SK-N-SH (cell line): ENCODE results near the gene NAV2. TPM values are rescaled to one million over a fixed set of nuclear protein-coding genes. Genes with fewer than 3 reads are reported as not detected.

Experiments used
- CTCF ChIA-PET: fragments of 300-600, 350-600 bp; formaldehyde crosslinking; extraction: SDS; loops from one replicate; lab custom pipeline; 2021; lab: Yijun Ruan, JAX
- POLR2A ChIA-PET: fragments of 350-600 bp; sonication (Branson Sonifier 250); formaldehyde crosslinking; extraction: SDS; loops from one replicate; lab custom pipeline; 2020; ENCODE audit warnings: antibody characterized with exemption, inconsistent platforms; lab: Yijun Ruan, JAX
- DNase-seq: peaks from one replicate; pipeline ENCODE4 v3.0.0; 2012
- H2AFZ ChIP-seq: fragments of 200-600 bp; sonication (generic); 2 replicates; pipeline ENCODE4 v1.8.1; 2016; ENCODE audit warnings: antibody characterized with exemption, mild to moderate bottlenecking, low read depth
- H3F3A ChIP-seq: fragments of 200-600 bp; sonication (generic); replicated peaks from 2 replicates; pipeline ENCODE3; 2016; ENCODE audit warnings: antibody characterized with exemption, mild to moderate bottlenecking; ENCODE audit not compliant: insufficient read depth
- H3K27ac ChIP-seq, 2 experiments: fragments of 200-500 bp in 1 of 2; fragments of 200-600 bp in 1 of 2; sonication (Bioruptor generic) in 1 of 2; sonication (generic), shearing (Covaris generic) in 1 of 2; 2 replicates each; pipeline versions ENCODE4 v1.5.1 to v1.6.1; 2014 to 2016; ENCODE audit warnings: low read depth in 2 of 2, inconsistent platforms in 1 of 2, low read length in 1 of 2, mild to moderate bottlenecking in 1 of 2, mixed read lengths in 1 of 2
- H3K27me3 ChIP-seq: fragments of 200-600 bp; sonication (generic), shearing (Covaris generic); 2 replicates; pipeline ENCODE4 v1.6.1; 2016; ENCODE audit warnings: mixed run types; ENCODE audit not compliant: insufficient read depth
- H3K36me3 ChIP-seq, 2 experiments: fragments of 200-500 bp in 1 of 2; fragments of 200-600 bp in 1 of 2; sonication (Bioruptor generic) in 1 of 2; sonication (generic) in 1 of 2; replicated peaks in 1 of 2; 2 replicates each; pipeline versions ENCODE3 to v1.5.1; 2014 to 2016; ENCODE audit warnings: low read length in 1 of 2, mild to moderate bottlenecking in 1 of 2; ENCODE audit not compliant: insufficient read depth in 2 of 2, control insufficient read depth in 1 of 2
- H3K4me1 ChIP-seq, 2 experiments: fragments of 200-500 bp in 1 of 2; fragments of 200-600 bp in 1 of 2; sonication (Bioruptor generic) in 1 of 2; sonication (generic), shearing (Covaris generic) in 1 of 2; 2 replicates each; pipeline versions ENCODE4 v1.5.1 to v1.6.1; 2014 to 2016; ENCODE audit warnings: low read depth in 1 of 2, low read length in 1 of 2, mixed run types in 1 of 2; ENCODE audit not compliant: insufficient read depth in 2 of 2, control insufficient read depth in 1 of 2
- H3K4me2 ChIP-seq: fragments of 200-600 bp; sonication (generic), shearing (Covaris generic); 2 replicates; pipeline ENCODE4 v1.6.1; 2017; ENCODE audit warnings: mixed run types
- H3K4me3 ChIP-seq, 2 experiments: fragments of 200-500 bp in 1 of 2; fragments of 200-600 bp in 1 of 2; sonication (Bioruptor generic) in 1 of 2; sonication (generic), shearing (Covaris generic) in 1 of 2; 2 replicates each; pipeline versions ENCODE4 v1.5.1 to v1.8.1; 2014 to 2016; ENCODE audit warnings: low read depth in 2 of 2, inconsistent platforms in 1 of 2, low read length in 1 of 2, mild to moderate bottlenecking in 1 of 2, mixed read lengths in 1 of 2, moderate library complexity in 1 of 2
- H3K79me2 ChIP-seq: fragments of 200-600 bp; sonication (generic); 2 replicates; pipeline ENCODE4 v1.8.1; 2017; ENCODE audit warnings: mild to moderate bottlenecking; ENCODE audit not compliant: insufficient read depth
- H3K9ac ChIP-seq: fragments of 200-600 bp; sonication (generic); 2 replicates; pipeline ENCODE4 v1.6.1; 2017; ENCODE audit warnings: mixed run types
- H3K9me2 ChIP-seq: fragments of 200-600 bp; sonication (generic); 2 replicates; pipeline ENCODE4 v1.6.1; 2017; ENCODE audit warnings: mixed run types
- H3K9me3 ChIP-seq: fragments of 200-600 bp; sonication (generic); 2 replicates; pipeline ENCODE4 v1.6.1; 2017; ENCODE audit warnings: mixed run types, mild to moderate bottlenecking, moderate library complexity
- H4K20me1 ChIP-seq: fragments of 200-600 bp; sonication (generic); 2 replicates; pipeline ENCODE4 v1.6.1; 2017; ENCODE audit warnings: mild to moderate bottlenecking, mixed run types; ENCODE audit not compliant: insufficient read depth
- CHD2 ChIP-seq: fragments of 150-350 bp; IDR thresholded peaks from 2 replicates; pipeline ENCODE4 v1.6.1; 2018; ENCODE audit warnings: low read length; ENCODE audit not compliant: partially characterized antibody
- EP300 ChIP-seq, 2 experiments: IDR thresholded peaks; 2 replicates each; pipeline versions ENCODE4 v1.4.0 to v1.6.1; 2012; ENCODE audit warnings: borderline replicate concordance in 1 of 2, low read depth in 1 of 2, low read length in 1 of 2
- FOXM1 ChIP-seq: IDR thresholded peaks from 2 replicates; pipeline ENCODE4 v1.4.0; 2012; ENCODE audit warnings: low read depth, mild to moderate bottlenecking
- GABPA ChIP-seq: IDR thresholded peaks from 2 replicates; pipeline ENCODE4 v1.4.0; 2012; ENCODE audit warnings: low read depth, mild to moderate bottlenecking
- GATA2 ChIP-seq: sonication (generic); formaldehyde crosslinking; IDR thresholded peaks from 2 replicates; pipeline ENCODE4 v1.5.0; 2020; ENCODE audit warnings: mild to moderate bottlenecking, missing genetic modification reagents
- POLR2AphosphoS5 ChIP-seq: IDR thresholded peaks from 2 replicates; pipeline ENCODE4 v1.6.1; 2012; ENCODE audit warnings: low read depth, low read length
- RXRA ChIP-seq: IDR thresholded peaks from 2 replicates; pipeline ENCODE4 v1.4.0; 2012; ENCODE audit warnings: low read depth, mild to moderate bottlenecking, borderline replicate concordance
- SIN3A ChIP-seq: IDR thresholded peaks from 2 replicates; pipeline ENCODE4 v1.6.1; 2012; ENCODE audit warnings: low read depth, mild to moderate bottlenecking, low read length, moderate library complexity, borderline replicate concordance
- TCF12 ChIP-seq: IDR thresholded peaks from 2 replicates; pipeline ENCODE4 v1.4.0; 2012
- WGBS: methylation state at CpG from one replicate; pipeline ENCODE4 v1.1.6; 2017; ENCODE audit warnings: low lambda C conversion rate; 5-methylcytosine and 5-hydroxymethylcytosine counted together
- polyA plus RNA-seq, 3 experiments: library from polyadenylated mRNA; depleted of rRNA; stranded (reverse); fragments of >200 nt; gene quantifications; 2 replicates each; pipeline ENCODE4 v1.2.3, GENCODE V29; 2012
- TF ChIP-seq, protein P1 (sequence below): IDR thresholded peaks from 2 replicates; pipeline ENCODE4 v1.4.0; 2012; ENCODE audit warnings: low read depth, borderline replicate concordance
- TF ChIP-seq, protein P2 (sequence below): fragments of 150-350 bp; IDR thresholded peaks from 2 replicates; pipeline ENCODE4 v1.6.1; 2016; ENCODE audit warnings: mild to moderate bottlenecking, low read depth, low read length
- TF ChIP-seq, protein P3 (sequence below): IDR thresholded peaks from 2 replicates; pipeline ENCODE4; 2012

Gene NAV2
- polyA plus RNA-seq, 1 of the 3 experiments (the other 2 are of a cell fraction): 26.2 TPM

DNA sequence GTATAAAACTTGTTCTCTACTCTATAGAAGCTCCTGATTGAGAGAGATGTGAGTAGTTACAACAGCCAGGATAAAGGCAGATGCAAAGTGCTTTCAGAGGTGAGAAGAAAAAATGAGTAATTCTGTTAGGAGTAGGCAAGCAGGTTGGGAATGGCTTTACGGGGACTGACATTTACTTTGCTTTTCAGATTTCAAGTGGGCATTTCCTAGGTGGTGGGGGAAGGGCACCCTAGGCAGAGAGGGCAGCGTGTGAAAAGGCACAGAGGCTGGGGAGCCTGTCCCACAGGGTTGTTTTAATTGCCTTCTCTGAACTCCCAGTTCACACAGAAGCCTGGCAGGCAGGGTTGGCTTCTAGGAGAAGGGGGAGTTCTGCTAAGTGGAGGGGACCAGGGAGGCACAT lies 106.5 kb downstream of the NAV2 start (continued):
- TF ChIP-seq FOXM1 (no peak), EP300 (IDR thresholded peaks at IDR 0.05; ENCODE audit: borderline replicate concordance in 1 of 2, low read depth in 1 of 2, low read length in 1 of 2) (no peak), POLR2AphosphoS5 (no peak), GATA2 (CRISPR knock-in tag) (no peak), SIN3A (no peak), CHD2 (no peak), RXRA (no peak), GABPA (no peak)
- TF ChIP-seq, protein P1, sequence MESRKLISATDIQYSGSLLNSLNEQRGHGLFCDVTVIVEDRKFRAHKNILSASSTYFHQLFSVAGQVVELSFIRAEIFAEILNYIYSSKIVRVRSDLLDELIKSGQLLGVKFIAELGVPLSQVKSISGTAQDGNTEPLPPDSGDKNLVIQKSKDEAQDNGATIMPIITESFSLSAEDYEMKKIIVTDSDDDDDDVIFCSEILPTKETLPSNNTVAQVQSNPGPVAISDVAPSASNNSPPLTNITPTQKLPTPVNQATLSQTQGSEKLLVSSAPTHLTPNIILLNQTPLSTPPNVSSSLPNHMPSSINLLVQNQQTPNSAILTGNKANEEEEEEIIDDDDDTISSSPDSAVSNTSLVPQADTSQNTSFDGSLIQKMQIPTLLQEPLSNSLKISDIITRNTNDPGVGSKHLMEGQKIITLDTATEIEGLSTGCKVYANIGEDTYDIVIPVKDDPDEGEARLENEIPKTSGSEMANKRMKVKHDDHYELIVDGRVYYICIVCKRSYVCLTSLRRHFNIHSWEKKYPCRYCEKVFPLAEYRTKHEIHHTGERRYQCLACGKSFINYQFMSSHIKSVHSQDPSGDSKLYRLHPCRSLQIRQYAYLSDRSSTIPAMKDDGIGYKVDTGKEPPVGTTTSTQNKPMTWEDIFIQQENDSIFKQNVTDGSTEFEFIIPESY: no peak
- TF ChIP-seq, protein P2, sequence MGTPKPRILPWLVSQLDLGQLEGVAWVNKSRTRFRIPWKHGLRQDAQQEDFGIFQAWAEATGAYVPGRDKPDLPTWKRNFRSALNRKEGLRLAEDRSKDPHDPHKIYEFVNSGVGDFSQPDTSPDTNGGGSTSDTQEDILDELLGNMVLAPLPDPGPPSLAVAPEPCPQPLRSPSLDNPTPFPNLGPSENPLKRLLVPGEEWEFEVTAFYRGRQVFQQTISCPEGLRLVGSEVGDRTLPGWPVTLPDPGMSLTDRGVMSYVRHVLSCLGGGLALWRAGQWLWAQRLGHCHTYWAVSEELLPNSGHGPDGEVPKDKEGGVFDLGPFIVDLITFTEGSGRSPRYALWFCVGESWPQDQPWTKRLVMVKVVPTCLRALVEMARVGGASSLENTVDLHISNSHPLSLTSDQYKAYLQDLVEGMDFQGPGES: no peak
- TF ChIP-seq, all 33 proteins: peak for 0

DNA sequence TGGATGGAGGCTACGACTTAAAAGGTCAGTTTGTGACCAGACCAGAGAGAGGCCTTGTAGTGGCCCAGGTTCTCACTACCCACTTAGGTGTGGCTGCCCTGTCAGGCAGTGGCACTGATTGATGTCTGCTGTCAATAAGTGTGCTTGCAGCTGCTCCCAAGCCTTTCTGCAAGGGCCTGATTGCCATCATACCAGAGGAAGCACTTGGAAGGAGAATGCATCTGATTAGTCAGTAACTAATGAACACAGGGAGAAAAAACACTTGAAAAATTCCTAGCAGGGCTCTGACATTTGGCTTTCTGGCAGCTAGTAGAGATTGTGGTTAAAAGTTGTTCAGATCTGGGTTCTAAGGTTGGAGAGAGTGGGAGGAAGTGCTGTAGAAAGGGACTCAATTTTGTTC lies 107.5 kb downstream of the NAV2 start:
- no peaks in the 10 kb centered on the region for H3K9me2 ChIP-seq
- no peak overlapping the region for H3K4me2 ChIP-seq
- no peak overlapping the region for H2AFZ ChIP-seq
- no peaks in the 10 kb centered on the region for H3K27me3 ChIP-seq
- peaks cover 26% of the 10 kb centered on the region for H3F3A ChIP-seq
- H3K79me2 ChIP-seq: peaks cover 100% of the 10 kb centered on the region
- H3K36me3 ChIP-seq: peaks cover 7 to 21% of the 10 kb centered on the region in 2 experiments
- H3K4me3 ChIP-seq: no peak overlapping the region
- 88% methylated on average over 1 of the region's 1 CpG for WGBS
- H3K4me1 ChIP-seq: peaks cover 10 to 21% of the 10 kb centered on the region in 2 experiments; a peak in 1 of 4 replicates
- H3K9me3 ChIP-seq: no peaks in the 10 kb centered on the region
- no peak for DNase-seq
- peak overlapping the region in 1 of 2 experiments; percentile 25; a peak in 2 of 4 replicates for H3K27ac ChIP-seq
- H4K20me1 ChIP-seq: peaks cover 98% of the 10 kb centered on the region
- TF ChIP-seq SIN3A (no peak), TCF12 (0 out of 2 replicates have a peak, but pooled peaks have one; percentile 32)
- TF ChIP-seq, protein P3, sequence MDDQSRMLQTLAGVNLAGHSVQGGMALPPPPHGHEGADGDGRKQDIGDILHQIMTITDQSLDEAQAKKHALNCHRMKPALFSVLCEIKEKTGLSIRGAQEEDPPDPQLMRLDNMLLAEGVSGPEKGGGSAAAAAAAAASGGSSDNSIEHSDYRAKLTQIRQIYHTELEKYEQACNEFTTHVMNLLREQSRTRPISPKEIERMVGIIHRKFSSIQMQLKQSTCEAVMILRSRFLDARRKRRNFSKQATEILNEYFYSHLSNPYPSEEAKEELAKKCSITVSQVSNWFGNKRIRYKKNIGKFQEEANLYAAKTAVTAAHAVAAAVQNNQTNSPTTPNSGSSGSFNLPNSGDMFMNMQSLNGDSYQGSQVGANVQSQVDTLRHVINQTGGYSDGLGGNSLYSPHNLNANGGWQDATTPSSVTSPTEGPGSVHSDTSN: peak; percentile 64
- ChIA-PET POLR2A (no interaction called here), CTCF (interaction anchor here (0.8 to 1.6 kb wide), 2 partner anchors 10 to 83 kb away, joined by 3 to 5 read pairs; no protein-coding TSS in a partner anchor)
- no peak overlapping the region for H3K9ac ChIP-seq
